ENCODE measurements around the gene TBC1D10A. TPM values are rescaled to one million over a fixed set of nuclear protein-coding genes. Genes with fewer than 3 reads are reported as not detected.

The TBC1D10A gene
- total RNA-seq, 4 donors from 2014 or later: 38.3 to 49.2 (median 43.0) TPM

DNA sequence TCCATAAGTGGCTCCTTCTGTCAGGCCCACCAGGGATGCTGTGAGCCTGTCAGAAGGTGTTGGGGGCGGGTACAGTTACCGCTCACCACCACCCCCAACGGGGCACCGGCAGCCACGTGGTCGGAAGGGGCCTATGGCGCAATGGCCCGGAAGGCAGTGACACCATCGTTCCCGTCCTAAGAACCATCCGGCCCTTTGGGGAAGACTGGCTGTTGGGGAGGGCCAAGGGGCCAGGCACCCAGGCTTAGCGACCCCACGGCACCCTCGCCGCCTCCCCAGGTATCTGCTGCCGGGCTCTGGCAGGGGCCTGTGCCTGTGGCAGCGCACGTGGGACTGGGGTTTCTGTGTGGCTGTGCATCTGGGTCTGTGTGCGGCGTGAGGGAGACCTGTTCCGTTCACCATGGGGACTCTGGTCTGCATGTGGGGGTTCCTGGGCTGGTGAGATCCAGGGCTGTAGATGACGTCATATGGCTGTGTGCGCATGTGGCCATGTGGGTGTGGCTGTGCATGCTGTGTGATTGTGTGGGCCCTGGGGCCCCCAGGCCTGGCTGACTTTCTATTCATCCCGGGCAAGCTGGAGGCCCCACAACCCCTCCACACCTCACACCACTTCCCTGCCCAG lies 60.8 kb downstream of the TBC1D10A start:
- Histone ChIP-seq H3K4me3 (peak overlapping the region; percentile 36), H3K27ac (peak overlapping the region; percentile 15), H3K4me1 (peaks cover 20% of the 10 kb centered on the region), H3K27me3 (no peaks in the 10 kb centered on the region), H3K36me3 (no peaks in the 10 kb centered on the region), H3K9me3 (no peaks in the 10 kb centered on the region)
- TF ChIP-seq EP300 (IDR thresholded peaks at IDR 0.05) (no peak), POLR2A (IDR thresholded peaks at IDR 0.05) (peak in 1 of 2 donors; percentile 19)
- DNase-seq (ENCODE audit: low spot score in 2 of 2): no peak
- 61% methylated on average over 12 of the region's 24 CpGs for whole genome bisulfite sequencing

DNA sequence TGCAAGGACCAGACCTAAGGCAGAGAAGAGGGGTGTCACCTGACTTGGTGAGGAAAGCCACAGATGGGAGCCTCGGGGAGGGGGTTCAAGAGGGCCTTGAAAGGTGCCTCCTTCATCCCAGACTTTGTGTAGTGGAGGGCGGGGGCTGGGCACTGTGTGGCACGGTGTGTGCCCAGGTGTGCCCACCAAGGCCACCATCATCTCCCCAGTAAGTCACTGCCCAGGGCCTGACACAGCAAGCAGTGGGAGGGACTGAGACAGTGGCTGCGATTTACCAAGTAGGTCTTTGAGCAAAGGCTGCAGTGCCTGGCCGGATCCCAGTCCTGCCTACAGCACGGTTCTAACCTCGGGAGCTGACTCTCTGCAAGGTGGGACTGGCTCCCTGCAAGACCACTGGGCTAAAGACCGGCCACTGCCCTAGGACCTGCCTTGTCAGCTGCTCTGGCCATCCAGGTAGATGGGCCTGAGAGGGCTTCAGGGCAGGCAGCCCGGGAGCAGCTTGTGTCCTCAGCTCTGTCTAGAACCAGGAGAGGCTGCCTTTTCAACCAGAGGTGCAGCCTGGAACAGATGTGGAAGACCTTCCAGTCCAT lies 61.5 kb downstream of the TBC1D10A start:
- H3K4me3 ChIP-seq: no peak overlapping the region
- no peaks in the 10 kb centered on the region for H3K9me3 ChIP-seq
- no peaks in the 10 kb centered on the region for H3K27me3 ChIP-seq
- H3K4me1 ChIP-seq: peaks cover 20% of the 10 kb centered on the region
- H3K27ac ChIP-seq: no peak overlapping the region
- TF ChIP-seq POLR2AphosphoS5 (IDR thresholded peaks at IDR 0.05): no peak
- TF ChIP-seq CTCF (IDR thresholded peaks at IDR 0.05): no peak
- WGBS: 88% methylated on average over 5 of the region's 9 CpGs
- DNase-seq (ENCODE audit: low spot score in 2 of 2): no peak
- no peaks in the 10 kb centered on the region for H3K36me3 ChIP-seq

GRCh38 chr22:30263883-30264282 lies 62.9 kb downstream of the TBC1D10A start:
- 100% methylated on average over 1 of the region's 17 CpGs for WGBS

DNA sequence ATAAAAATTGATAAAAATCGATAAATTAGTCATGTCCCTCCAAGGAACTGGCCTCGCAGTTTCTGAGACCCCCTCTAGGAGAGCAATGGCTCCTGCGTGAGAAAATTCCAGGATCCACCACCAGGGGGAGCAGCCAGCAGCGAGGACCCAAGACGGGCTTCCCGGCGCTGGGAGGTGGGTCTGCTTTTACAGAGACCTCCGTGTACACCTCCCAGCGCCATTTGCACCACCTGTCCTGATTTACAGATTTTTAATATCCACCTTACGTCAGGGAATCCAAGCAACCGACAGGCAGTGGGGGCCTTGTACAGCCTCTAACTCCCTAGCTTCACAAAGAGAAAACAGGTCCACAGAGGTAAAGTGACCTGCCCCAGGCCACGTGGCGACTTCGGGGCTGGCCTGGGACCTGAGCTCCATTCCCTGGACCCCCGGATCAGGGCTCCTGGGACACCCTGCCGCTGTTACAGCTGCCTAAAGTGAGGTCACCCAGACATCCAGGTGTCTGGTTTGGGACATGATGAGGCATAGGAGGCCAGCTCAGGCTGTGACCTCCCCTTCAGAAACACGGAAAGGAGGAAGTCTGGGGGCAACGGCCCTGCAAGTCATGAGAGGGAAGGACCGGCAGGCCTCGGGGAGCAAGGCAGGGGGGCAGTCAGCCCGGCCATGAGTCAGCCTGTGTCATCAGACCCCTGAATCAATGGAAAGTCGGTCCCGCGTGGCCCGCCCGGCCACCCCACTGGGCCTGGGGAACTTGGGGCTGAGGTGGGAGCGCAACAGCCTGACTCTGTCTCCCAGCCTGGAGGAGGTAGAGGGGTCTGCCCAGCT lies 63.6 kb downstream of the TBC1D10A start:
- peak overlapping the region; percentile 1 for H3K4me3 ChIP-seq
- H3K27ac ChIP-seq: no peak overlapping the region
- H3K4me1 ChIP-seq: peaks cover 20% of the 10 kb centered on the region
- peak in 1 of 2 donors; percentile 87 for DNase-seq (ENCODE audit: low spot score in 2 of 2)
- WGBS: 1% methylated on average over 11 of the region's 27 CpGs
- H3K27me3 ChIP-seq: no peaks in the 10 kb centered on the region
- TF ChIP-seq EP300 (IDR thresholded peaks at IDR 0.05) (no peak), POLR2A (IDR thresholded peaks at IDR 0.05) (no peak), CTCF (IDR thresholded peaks at IDR 0.05) (peak; percentile 94 to 99), POLR2AphosphoS5 (IDR thresholded peaks at IDR 0.05) (no peak)
- no peaks in the 10 kb centered on the region for H3K9me3 ChIP-seq
- no peaks in the 10 kb centered on the region for H3K36me3 ChIP-seq

More at GRCh38 chr22:30263883-30264282, 62.9 kb downstream of the TBC1D10A start:
- no peaks in the 10 kb centered on the region for H3K36me3 ChIP-seq
- H3K4me1 ChIP-seq: peaks cover 20% of the 10 kb centered on the region
- TF ChIP-seq POLR2A (IDR thresholded peaks at IDR 0.05): no peak
- no peak for TF ChIP-seq EP300 (IDR thresholded peaks at IDR 0.05)
- TF ChIP-seq CTCF (IDR thresholded peaks at IDR 0.05): no peak
- no peak for TF ChIP-seq POLR2AphosphoS5 (IDR thresholded peaks at IDR 0.05)
- DNase-seq (ENCODE audit: low spot score in 2 of 2): no peak
- H3K4me3 ChIP-seq: no peak overlapping the region
- no peaks in the 10 kb centered on the region for H3K27me3 ChIP-seq
- H3K9me3 ChIP-seq: no peaks in the 10 kb centered on the region
- H3K27ac ChIP-seq: no peak overlapping the region

GRCh38 chr22:30262112-30262511 lies 64.6 kb downstream of the TBC1D10A start:
- Histone ChIP-seq H3K4me3 (no peak overlapping the region), H3K4me1 (peaks cover 20% of the 10 kb centered on the region), H3K9me3 (no peaks in the 10 kb centered on the region), H3K27ac (peak overlapping the region; percentile 67), H3K36me3 (no peaks in the 10 kb centered on the region), H3K27me3 (no peaks in the 10 kb centered on the region)
- TF ChIP-seq EP300 (IDR thresholded peaks at IDR 0.05) (no peak), CTCF (IDR thresholded peaks at IDR 0.05) (no peak), POLR2AphosphoS5 (IDR thresholded peaks at IDR 0.05) (peak in 2 of 3 donors; percentile 13 to 61), POLR2A (IDR thresholded peaks at IDR 0.05) (no peak)
- 44% methylated on average over 2 of the region's 4 CpGs for WGBS
- DNase-seq (ENCODE audit: low spot score in 2 of 2): no peak
